HEK293T (cell line): ENCODE results near the gene GSTO1.

Experiments
- CTCF ChIA-PET: fragments of 350-600 bp; formaldehyde crosslinking; extraction: SDS; loops from one replicate; lab custom pipeline; 2021; ENCODE audit warnings: antibody characterized with exemption, inconsistent platforms; lab: Yijun Ruan, JAX
- POLR2A ChIA-PET: fragments of 350-600 bp; formaldehyde crosslinking; extraction: SDS; loops from one replicate; lab custom pipeline; 2020; ENCODE audit warnings: antibody characterized with exemption, inconsistent platforms; lab: Yijun Ruan, JAX
- DNase-seq: peaks from one replicate; pipeline ENCODE4 v3.0.0; 2012; ENCODE audit warnings: mixed read lengths; ENCODE audit errors: extremely low spot score
- ARNT ChIP-seq: fragments of 450-650 bp; IDR thresholded peaks from 2 replicates; pipeline ENCODE4 v1.6.1; 2017; ENCODE audit warnings: mild to moderate bottlenecking
- BHLHE40 ChIP-seq: fragments of 450-650 bp; IDR thresholded peaks from 2 replicates; pipeline ENCODE4 v1.6.1; 2016; ENCODE audit warnings: mild to moderate bottlenecking, moderate library complexity, borderline replicate concordance
- CTBP1 ChIP-seq: fragments of 450-650 bp; IDR thresholded peaks from 2 replicates; pipeline ENCODE4 v1.6.1; 2016; ENCODE audit warnings: borderline replicate concordance
- ELF4 ChIP-seq: fragments of 450-650 bp; IDR thresholded peaks from 2 replicates; pipeline ENCODE4 v1.6.1; 2017; ENCODE audit warnings: antibody characterized with exemption
- FOXA1 ChIP-seq: fragments of 450-650 bp; IDR thresholded peaks from 2 replicates; pipeline ENCODE4 v1.6.1; 2016; ENCODE audit warnings: mild to moderate bottlenecking
- FOXK2 ChIP-seq: fragments of 450-650 bp; IDR thresholded peaks from 2 replicates; pipeline ENCODE4 v1.6.1; 2016; ENCODE audit warnings: mild to moderate bottlenecking
- FOXM1 ChIP-seq: fragments of 450-650 bp; IDR thresholded peaks from 2 replicates; pipeline ENCODE4 v1.6.1; 2017; ENCODE audit warnings: mild to moderate bottlenecking, borderline replicate concordance
- HDGF ChIP-seq: fragments of 450-650 bp; IDR thresholded peaks from 2 replicates; pipeline ENCODE4 v1.6.1; 2017; ENCODE audit warnings: antibody characterized with exemption, borderline replicate concordance
- L3MBTL2 ChIP-seq: fragments of 450-650 bp; conservative IDR thresholded peaks from 2 replicates; pipeline ENCODE4 v1.6.1; 2016; ENCODE audit warnings: mild to moderate bottlenecking
- LEF1 ChIP-seq: fragments of 450-650 bp; IDR thresholded peaks from 2 replicates; pipeline ENCODE4 v1.6.1; 2017; ENCODE audit warnings: mild to moderate bottlenecking, borderline replicate concordance
- NFRKB ChIP-seq: fragments of 450-650 bp; IDR thresholded peaks from 2 replicates; pipeline ENCODE4 v1.6.1; 2016; ENCODE audit warnings: mild to moderate bottlenecking, moderate library complexity
- SP1 ChIP-seq: fragments of 450-650 bp; IDR thresholded peaks from 2 replicates; pipeline ENCODE4 v1.6.1; 2017
- SUZ12 ChIP-seq: fragments of 450-650 bp; IDR thresholded peaks from 2 replicates; pipeline ENCODE4 v1.6.1; 2016; ENCODE audit warnings: mild to moderate bottlenecking
- TARDBP ChIP-seq: fragments of 450-650 bp; IDR thresholded peaks from 2 replicates; pipeline ENCODE4 v1.6.1; 2016
- ZNF384 ChIP-seq: fragments of 450-650 bp; IDR thresholded peaks from 2 replicates; pipeline ENCODE4 v1.6.1; 2016
- TF ChIP-seq, protein P1 (sequence below): fragments of 450-650 bp; IDR thresholded peaks from 2 replicates; pipeline ENCODE4 v1.6.1; 2016

The GSTO1 gene

DNA sequence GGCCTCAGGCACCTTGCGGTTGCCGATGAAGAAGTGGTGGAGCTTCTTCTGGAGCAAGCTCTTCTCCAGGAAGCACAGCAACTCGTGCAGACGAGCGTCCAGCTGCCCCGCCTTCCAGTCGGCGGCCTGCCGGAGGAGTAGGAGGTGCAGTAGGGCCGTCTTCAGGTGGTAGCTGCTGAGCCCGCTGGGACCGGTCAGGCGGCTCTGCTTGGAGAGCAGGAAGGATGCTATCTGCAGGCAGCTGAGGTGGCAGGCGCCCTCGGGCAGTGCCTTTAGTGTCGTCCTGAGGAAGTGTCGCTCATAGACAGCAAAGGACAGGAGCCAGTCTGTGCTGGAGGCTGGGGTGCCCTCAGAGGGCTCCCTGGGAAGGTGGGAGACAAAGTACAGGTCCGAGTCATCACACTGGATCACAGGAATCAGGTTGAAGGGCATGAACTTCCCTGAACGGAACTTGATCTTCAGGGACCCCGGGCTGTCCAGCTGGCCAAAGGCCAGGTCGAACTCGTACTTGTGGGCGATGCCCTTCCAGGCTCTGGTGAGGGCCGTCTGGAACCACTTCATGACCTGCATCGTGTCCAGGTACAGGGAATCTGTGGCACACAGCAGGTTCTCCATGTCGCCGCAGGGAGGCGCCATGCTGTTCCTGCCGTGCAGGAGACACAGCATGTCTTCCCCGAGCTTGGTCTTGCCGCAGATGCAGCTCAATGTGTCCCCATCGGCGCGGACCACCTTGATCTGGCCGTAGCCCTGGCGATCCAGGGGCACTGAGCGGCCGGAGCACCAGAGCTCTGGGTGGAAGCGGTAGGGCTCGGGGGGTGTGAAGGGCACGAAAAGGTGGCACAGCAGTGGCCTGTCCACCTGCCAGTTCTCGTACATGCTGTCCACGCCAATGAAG, 60.1 kb downstream of the GSTO1 start:
- POLR2A ChIA-PET, result no interaction called here
- DNase-seq, result no peak
- CTCF ChIA-PET, result interaction anchor here (1.4 kb wide), 1 partner anchor 9 kb away, joined by 6 read pairs; no protein-coding TSS in a partner anchor
- TF ChIP-seq LEF1 (no peak), BHLHE40 (no peak), CTBP1 (no peak), FOXK2 (no peak), FOXA1 (no peak), HDGF (no peak)
- TF ChIP-seq, protein P1, sequence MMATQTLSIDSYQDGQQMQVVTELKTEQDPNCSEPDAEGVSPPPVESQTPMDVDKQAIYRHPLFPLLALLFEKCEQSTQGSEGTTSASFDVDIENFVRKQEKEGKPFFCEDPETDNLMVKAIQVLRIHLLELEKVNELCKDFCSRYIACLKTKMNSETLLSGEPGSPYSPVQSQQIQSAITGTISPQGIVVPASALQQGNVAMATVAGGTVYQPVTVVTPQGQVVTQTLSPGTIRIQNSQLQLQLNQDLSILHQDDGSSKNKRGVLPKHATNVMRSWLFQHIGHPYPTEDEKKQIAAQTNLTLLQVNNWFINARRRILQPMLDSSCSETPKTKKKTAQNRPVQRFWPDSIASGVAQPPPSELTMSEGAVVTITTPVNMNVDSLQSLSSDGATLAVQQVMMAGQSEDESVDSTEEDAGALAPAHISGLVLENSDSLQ, result no peak

DNA sequence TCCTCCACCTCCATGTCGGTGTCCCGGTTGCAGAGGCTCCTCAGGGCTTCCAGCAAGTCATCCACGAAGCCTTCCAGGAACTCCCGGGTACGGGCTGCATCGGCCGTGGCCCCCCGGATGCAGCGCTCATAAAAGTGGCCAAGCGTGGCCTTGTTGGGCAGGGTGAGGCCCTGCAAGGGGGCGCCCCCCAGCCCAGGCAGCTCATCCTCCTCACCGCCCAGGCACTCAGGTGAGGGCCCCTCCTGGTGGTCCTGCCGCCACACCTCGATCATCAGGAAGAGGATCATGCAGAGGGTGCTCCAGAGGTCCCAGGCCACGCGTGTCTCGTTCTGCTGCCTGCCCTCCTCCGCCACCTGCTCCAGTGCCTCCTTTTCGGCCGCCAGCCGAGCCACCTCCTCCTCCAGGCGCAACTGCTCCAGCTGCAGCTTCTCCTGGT, 60.8 kb downstream of the GSTO1 start:
- POLR2A ChIA-PET, result no interaction called here
- no peak for TF ChIP-seq NFRKB
- no peak for TF ChIP-seq LEF1
- TF ChIP-seq L3MBTL2, result no peak
- no peak for TF ChIP-seq SUZ12
- TF ChIP-seq ELF4, result no peak
- no peak for TF ChIP-seq FOXA1
- TF ChIP-seq, protein P1, result no peak
- TF ChIP-seq ZNF384, result no peak
- no peak for TF ChIP-seq BHLHE40
- no peak for TF ChIP-seq SP1
- TF ChIP-seq CTBP1, result no peak
- no peak for TF ChIP-seq ARNT
- TF ChIP-seq FOXM1, result no peak
- no peak for TF ChIP-seq TARDBP
- TF ChIP-seq HDGF, result no peak
- TF ChIP-seq FOXK2, result no peak
- no peak for DNase-seq

DNA sequence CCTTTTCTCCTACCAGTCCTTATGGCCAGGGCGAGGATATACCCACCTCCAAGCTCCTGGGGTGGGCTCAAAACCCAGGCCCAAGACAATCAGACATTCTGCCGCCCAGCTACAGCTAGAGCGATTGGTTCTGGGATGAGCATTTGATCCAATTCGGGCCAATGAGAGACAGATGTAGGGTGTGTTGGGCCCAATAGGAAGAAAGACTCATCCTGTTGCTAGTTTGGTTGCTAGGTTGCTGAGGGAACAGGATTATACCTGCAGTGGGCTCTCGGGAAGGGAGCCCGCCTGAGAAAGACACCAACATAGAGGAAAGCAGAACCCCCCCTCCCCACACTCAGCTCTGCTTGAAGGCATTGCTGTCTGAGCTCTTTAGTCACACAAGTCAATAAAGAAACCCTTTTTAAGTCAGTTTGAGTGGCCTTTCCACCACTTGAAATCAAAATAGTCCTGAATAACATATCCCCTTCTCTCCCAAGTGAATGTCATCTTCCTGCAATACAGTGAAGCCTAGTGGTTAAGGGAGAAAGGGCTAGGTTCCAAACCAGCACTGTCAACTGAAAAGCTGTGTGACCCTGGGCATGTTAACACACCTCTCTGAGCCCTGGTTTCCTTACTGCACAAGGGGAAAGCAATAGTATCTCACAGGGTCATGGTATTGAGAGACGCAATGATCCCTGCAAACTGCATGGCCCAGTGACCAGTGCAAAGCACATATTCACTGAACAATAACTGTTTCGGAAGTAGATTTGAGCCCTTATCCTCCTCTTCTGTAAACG, 61.8 kb downstream of the GSTO1 start:
- ChIA-PET POLR2A (no interaction called here), CTCF (no interaction called here)
- no peak for DNase-seq
- TF ChIP-seq CTBP1 (no peak), ARNT (no peak), LEF1 (no peak), ZNF384 (no peak), L3MBTL2 (no peak)

More for the DNA sequence above, 60.8 kb downstream of the GSTO1 start:
- CTCF ChIA-PET, result no interaction called here
